ENCODE measurements around the gene RAD54L2. TPM values are rescaled to one million over a fixed set of nuclear protein-coding genes. Genes with fewer than 3 reads are reported as not detected.

RAD54L2 gene
- total RNA-seq, 1 experiment from 2014 or later: 23.6 TPM

DNA sequence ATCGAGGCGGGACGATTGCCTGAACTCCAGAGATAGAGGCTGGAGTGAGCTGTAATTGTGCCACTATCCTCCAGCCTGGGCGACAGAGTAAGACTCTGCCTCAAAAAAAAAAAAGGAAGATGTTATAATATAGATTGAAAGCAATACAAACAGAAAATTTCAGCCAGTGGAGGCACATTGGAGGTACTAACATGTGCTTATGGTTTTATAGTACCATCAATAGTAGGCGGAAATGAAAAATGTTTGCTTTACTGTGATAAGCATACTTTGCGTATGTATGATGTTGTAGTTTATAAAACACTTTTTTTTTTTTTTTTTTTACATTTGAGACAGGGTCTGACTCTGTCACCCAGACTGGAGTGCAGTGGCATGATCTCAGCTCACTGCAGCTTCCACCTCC is 8.8 kb downstream of the RAD54L2 start:
- Mint-ChIP-seq H3K4me1 (ENCODE audit: low read depth, unreplicated experiment) (no peaks in the 10 kb centered on the region), H3K36me3 (ENCODE audit: insufficient read depth, unreplicated experiment) (peaks cover 7% of the 10 kb centered on the region), H3K27ac (ENCODE audit: unreplicated experiment) (no peak overlapping the region), H3K27me3 (ENCODE audit: unreplicated experiment) (no peaks in the 10 kb centered on the region), H3K9me3 (ENCODE audit: low read depth, unreplicated experiment) (no peaks in the 10 kb centered on the region), H3K4me3 (ENCODE audit: low read depth, unreplicated experiment) (no peak overlapping the region)
- intact Hi-C loops (cut with micrococcal nuclease; ENCODE audit: unreplicated experiment): no loop called here
- CTCF ChIA-PET: interaction anchor here (0.6 to 0.7 kb wide), 2 partner anchors 9 to 71 kb away, joined by 4 to 5 read pairs; no protein-coding TSS in a partner anchor
- TF ChIP-seq, protein P1, sequence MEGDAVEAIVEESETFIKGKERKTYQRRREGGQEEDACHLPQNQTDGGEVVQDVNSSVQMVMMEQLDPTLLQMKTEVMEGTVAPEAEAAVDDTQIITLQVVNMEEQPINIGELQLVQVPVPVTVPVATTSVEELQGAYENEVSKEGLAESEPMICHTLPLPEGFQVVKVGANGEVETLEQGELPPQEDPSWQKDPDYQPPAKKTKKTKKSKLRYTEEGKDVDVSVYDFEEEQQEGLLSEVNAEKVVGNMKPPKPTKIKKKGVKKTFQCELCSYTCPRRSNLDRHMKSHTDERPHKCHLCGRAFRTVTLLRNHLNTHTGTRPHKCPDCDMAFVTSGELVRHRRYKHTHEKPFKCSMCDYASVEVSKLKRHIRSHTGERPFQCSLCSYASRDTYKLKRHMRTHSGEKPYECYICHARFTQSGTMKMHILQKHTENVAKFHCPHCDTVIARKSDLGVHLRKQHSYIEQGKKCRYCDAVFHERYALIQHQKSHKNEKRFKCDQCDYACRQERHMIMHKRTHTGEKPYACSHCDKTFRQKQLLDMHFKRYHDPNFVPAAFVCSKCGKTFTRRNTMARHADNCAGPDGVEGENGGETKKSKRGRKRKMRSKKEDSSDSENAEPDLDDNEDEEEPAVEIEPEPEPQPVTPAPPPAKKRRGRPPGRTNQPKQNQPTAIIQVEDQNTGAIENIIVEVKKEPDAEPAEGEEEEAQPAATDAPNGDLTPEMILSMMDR (IDR thresholded peaks at IDR 0.05; ENCODE audit: unreplicated experiment): no peak
- no TSS peak for BruUV-seq (replicated peaks)
- DNase-seq: no peak

DNA sequence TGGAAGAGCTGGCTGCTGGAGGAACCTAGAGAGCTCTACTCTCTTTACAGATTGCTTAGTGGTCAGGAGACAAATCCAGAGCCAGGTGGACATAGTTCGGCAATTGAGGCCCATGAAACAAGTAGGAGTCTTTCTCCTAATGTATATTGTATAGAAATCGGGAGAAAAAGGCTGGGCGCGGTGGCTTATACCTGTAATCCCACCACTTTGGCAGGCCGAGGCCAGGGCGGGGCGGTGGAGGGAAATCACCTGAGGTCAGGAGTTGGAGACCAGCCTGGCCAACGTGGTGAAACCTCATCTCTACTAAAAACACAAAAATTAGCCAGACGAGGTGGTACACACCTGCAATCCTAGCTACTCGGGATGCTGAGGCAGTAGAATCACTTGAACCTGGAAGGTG is 10.8 kb downstream of the RAD54L2 start:
- DNase-seq: no peak
- TF ChIP-seq, protein P1 (IDR thresholded peaks at IDR 0.05; ENCODE audit: unreplicated experiment): no peak
- Mint-ChIP-seq H3K4me3 (ENCODE audit: low read depth, unreplicated experiment) (no peak overlapping the region), H3K4me1 (ENCODE audit: low read depth, unreplicated experiment) (no peaks in the 10 kb centered on the region), H3K27me3 (ENCODE audit: unreplicated experiment) (no peaks in the 10 kb centered on the region), H3K36me3 (ENCODE audit: insufficient read depth, unreplicated experiment) (peaks cover 4% of the 10 kb centered on the region), H3K27ac (ENCODE audit: unreplicated experiment) (no peak overlapping the region), H3K9me3 (ENCODE audit: low read depth, unreplicated experiment) (no peaks in the 10 kb centered on the region)
- BruUV-seq (replicated peaks): no TSS peak
- intact Hi-C loops (cut with micrococcal nuclease; ENCODE audit: unreplicated experiment): no loop called here
- CTCF ChIA-PET: no interaction called here

- Mint-ChIP-seq H3K4me3 (ENCODE audit: low read depth, unreplicated experiment) (no peak overlapping the region), H3K27ac (ENCODE audit: unreplicated experiment) (no peak overlapping the region), H3K36me3 (ENCODE audit: insufficient read depth, unreplicated experiment) (peaks cover 4% of the 10 kb centered on the region), H3K4me1 (ENCODE audit: low read depth, unreplicated experiment) (no peaks in the 10 kb centered on the region), H3K27me3 (ENCODE audit: unreplicated experiment) (no peaks in the 10 kb centered on the region), H3K9me3 (ENCODE audit: low read depth, unreplicated experiment) (no peaks in the 10 kb centered on the region)
- TF ChIP-seq, protein P1 (IDR thresholded peaks at IDR 0.05; ENCODE audit: unreplicated experiment): no peak
- BruUV-seq (replicated peaks): no TSS peak
- intact Hi-C loops (cut with micrococcal nuclease; ENCODE audit: unreplicated experiment): no loop called here
- CTCF ChIA-PET: interaction anchor here (0.5 to 0.8 kb wide), 3 partner anchors 11 to 882 kb away, joined by 3 to 5 read pairs (median 3); no protein-coding TSS in a partner anchor
- no peak for DNase-seq
These were observed 11.7 kb downstream of the RAD54L2 start for GRCh38 chr3:51550080-51550819.

DNA sequence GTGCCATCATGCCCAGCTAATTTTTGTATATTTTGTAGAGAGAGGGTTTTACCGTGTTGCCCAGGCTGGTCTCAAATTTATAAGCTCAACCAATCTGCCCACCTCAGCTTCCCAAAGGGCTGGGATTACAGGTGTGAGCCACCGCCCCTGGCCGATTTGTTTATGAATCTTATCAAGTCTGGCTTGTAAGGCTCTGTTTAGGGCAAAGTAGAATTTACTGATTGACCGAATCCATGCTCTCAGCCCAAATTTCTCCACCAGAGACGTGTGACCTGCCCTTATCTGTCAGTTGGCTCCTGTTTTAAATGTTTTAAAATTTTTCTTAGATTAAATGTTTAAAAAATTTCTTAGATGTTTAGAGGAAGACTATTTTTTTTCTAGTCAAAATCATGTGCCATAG is 19.5 kb downstream of the RAD54L2 start:
- H3K9me3 Mint-ChIP-seq (ENCODE audit: low read depth, unreplicated experiment): no peaks in the 10 kb centered on the region
- BruUV-seq (replicated peaks): no TSS peak
- H3K4me3 Mint-ChIP-seq (ENCODE audit: low read depth, unreplicated experiment): no peak overlapping the region
- CTCF ChIA-PET: interaction anchor here (0.7 kb wide), 1 partner anchor 639 kb away, joined by 6 read pairs; no protein-coding TSS in a partner anchor
- no peak for DNase-seq
- H3K27me3 Mint-ChIP-seq (ENCODE audit: unreplicated experiment): no peaks in the 10 kb centered on the region
- TF ChIP-seq, protein P1 (IDR thresholded peaks at IDR 0.05; ENCODE audit: unreplicated experiment): no peak
- H3K27ac Mint-ChIP-seq (ENCODE audit: unreplicated experiment): no peak overlapping the region
- intact Hi-C loops (cut with micrococcal nuclease; ENCODE audit: unreplicated experiment): no loop called here
- H3K36me3 Mint-ChIP-seq (ENCODE audit: insufficient read depth, unreplicated experiment): no peaks in the 10 kb centered on the region
- H3K4me1 Mint-ChIP-seq (ENCODE audit: low read depth, unreplicated experiment): no peaks in the 10 kb centered on the region

All from Calu3 (cell line).